HAP-1 (cell line): Measurements from ENCODE around the gene GBP2.

ENCODE experiments used
- DNase-seq, 2 experiments: peaks; one replicate each; pipeline ENCODE4 v3.0.0-alpha.2; 2016 to 2020; ENCODE audit warnings: low spot score in 2 of 2
- H3K27me3 ChIP-seq: fragments of 250-450 bp; sonication (Bioruptor Pico); 2 replicates; pipeline ENCODE4 v1.5.1; 2020; ENCODE audit warnings: low read depth, mild to moderate bottlenecking, moderate library complexity
- H3K36me3 ChIP-seq: fragments of 250-450 bp; sonication (Bioruptor Pico); replicated peaks from 2 replicates; pipeline ENCODE4 v1.5.1; 2020; ENCODE audit warnings: mild to moderate bottlenecking
- H3K4me1 ChIP-seq: fragments of 250-450 bp; sonication (Bioruptor Pico); 2 replicates; pipeline ENCODE4 v1.5.1; 2020; ENCODE audit warnings: mild to moderate bottlenecking
- H3K4me3 ChIP-seq: fragments of 250-450 bp; sonication (Bioruptor Pico); 2 replicates; pipeline ENCODE4 v1.5.1; 2020; ENCODE audit warnings: mild to moderate bottlenecking, moderate library complexity
- H3K9me3 ChIP-seq: fragments of 250-450 bp; sonication (Bioruptor Pico); 2 replicates; pipeline ENCODE4 v1.5.1; 2020; ENCODE audit warnings: mild to moderate bottlenecking, moderate library complexity
- in situ Hi-C: fragments of 300-500 bp; cut with MboI; formaldehyde crosslinking; loops from 3 replicates; pipeline ENCODE4 v1.14.3; 2020; ENCODE audit warnings: low sequenced_read_pairs, inconsistent platforms, mixed read lengths

The GBP2 gene

GRCh38 chr1:89125913-89126580 is at the start of gene GBP2:
Gene GBP2, minus strand, starts transcription at chr1:89126114. Its CDS starts 4,148 bp downstream, at chr1:89121966.
- no peak for DNase-seq
- Histone ChIP-seq H3K27me3 (no peaks in the 10 kb centered on the region), H3K4me1 (no peaks in the 10 kb centered on the region), H3K36me3 (no peaks in the 10 kb centered on the region), H3K9me3 (no peaks in the 10 kb centered on the region), H3K4me3 (no peak within 1 kb of the TSS)
- in situ Hi-C loops: no loop called here

GRCh38 chr1:89174491-89174890 is 48.6 kb upstream of the GBP2 start:
- Histone ChIP-seq H3K36me3 (no peaks in the 10 kb centered on the region), H3K27me3 (0 out of 2 replicates have a peak, but pooled peaks cover 4% of the 10 kb centered on the region), H3K4me3 (no peak overlapping the region), H3K4me1 (no peaks in the 10 kb centered on the region), H3K9me3 (no peaks in the 10 kb centered on the region)
- DNase-seq: no peak
- in situ Hi-C loops: no loop called here

- no peak overlapping the region for H3K4me3 ChIP-seq
- H3K4me1 ChIP-seq: no peaks in the 10 kb centered on the region
- DNase-seq: no peak
- in situ Hi-C loops: no loop called here
- 0 out of 2 replicates have a peak, but pooled peaks cover 2% of the 10 kb centered on the region for H3K27me3 ChIP-seq
- no peaks in the 10 kb centered on the region for H3K36me3 ChIP-seq
- no peaks in the 10 kb centered on the region for H3K9me3 ChIP-seq
Observed at GRCh38 chr1:89172468-89173143, 46.7 kb upstream of the GBP2 start.

GRCh38 chr1:89171067-89171438 is 45.1 kb upstream of the GBP2 start:
- in situ Hi-C loops: no loop called here
- no peaks in the 10 kb centered on the region for H3K9me3 ChIP-seq
- no peak for DNase-seq

GRCh38 chr1:89170170-89171066 is 44.5 kb upstream of the GBP2 start:
- Histone ChIP-seq H3K9me3 (no peaks in the 10 kb centered on the region), H3K4me3 (no peak overlapping the region), H3K4me1 (no peaks in the 10 kb centered on the region), H3K36me3 (no peaks in the 10 kb centered on the region), H3K27me3 (no peaks in the 10 kb centered on the region)
- in situ Hi-C loops: no loop called here
- no peak for DNase-seq

More at GRCh38 chr1:89171067-89171438, 45.1 kb upstream of the GBP2 start:
- Histone ChIP-seq H3K36me3 (no peaks in the 10 kb centered on the region), H3K27me3 (no peaks in the 10 kb centered on the region), H3K4me3 (no peak overlapping the region), H3K4me1 (no peaks in the 10 kb centered on the region)

GRCh38 chr1:89169166-89169565 is 43.3 kb upstream of the GBP2 start:
- no peaks in the 10 kb centered on the region for H3K9me3 ChIP-seq
- no peaks in the 10 kb centered on the region for H3K4me1 ChIP-seq
- no peak overlapping the region for H3K4me3 ChIP-seq
- in situ Hi-C loops: no loop called here
- H3K27me3 ChIP-seq: no peaks in the 10 kb centered on the region
- DNase-seq: no peak
- H3K36me3 ChIP-seq: no peaks in the 10 kb centered on the region

GRCh38 chr1:89167590-89168230 is 41.8 kb upstream of the GBP2 start:
- no peaks in the 10 kb centered on the region for H3K9me3 ChIP-seq
- no peaks in the 10 kb centered on the region for H3K27me3 ChIP-seq
- no peak overlapping the region for H3K4me3 ChIP-seq
- no peak for DNase-seq
- H3K4me1 ChIP-seq: no peaks in the 10 kb centered on the region
- in situ Hi-C loops: no loop called here
- H3K36me3 ChIP-seq: no peaks in the 10 kb centered on the region

GRCh38 chr1:89166705-89167104 is 40.8 kb upstream of the GBP2 start:
- in situ Hi-C loops: no loop called here
- Histone ChIP-seq H3K27me3 (no peaks in the 10 kb centered on the region), H3K4me1 (no peaks in the 10 kb centered on the region), H3K4me3 (no peak overlapping the region), H3K9me3 (no peaks in the 10 kb centered on the region), H3K36me3 (no peaks in the 10 kb centered on the region)
- no peak for DNase-seq

GRCh38 chr1:89165811-89166210 is 39.9 kb upstream of the GBP2 start:
- no peaks in the 10 kb centered on the region for H3K4me1 ChIP-seq
- H3K4me3 ChIP-seq: no peak overlapping the region
- in situ Hi-C loops: no loop called here
- no peaks in the 10 kb centered on the region for H3K27me3 ChIP-seq
- no peaks in the 10 kb centered on the region for H3K9me3 ChIP-seq
- no peaks in the 10 kb centered on the region for H3K36me3 ChIP-seq
- DNase-seq: no peak

- no peaks in the 10 kb centered on the region for H3K36me3 ChIP-seq
- H3K9me3 ChIP-seq: no peaks in the 10 kb centered on the region
- no peak for DNase-seq
- H3K4me1 ChIP-seq: no peaks in the 10 kb centered on the region
- H3K27me3 ChIP-seq: peaks cover 2% of the 10 kb centered on the region; the same call in 1 of the 2 replicates
- H3K4me3 ChIP-seq: no peak overlapping the region
- in situ Hi-C loops: no loop called here
Observed at GRCh38 chr1:89151047-89151446, 25.1 kb upstream of the GBP2 start.

GRCh38 chr1:89149976-89150375 is 24.1 kb upstream of the GBP2 start:
- Histone ChIP-seq H3K4me3 (no peak overlapping the region), H3K36me3 (no peaks in the 10 kb centered on the region), H3K27me3 (peaks cover 2% of the 10 kb centered on the region; the same call in 1 of the 2 replicates), H3K4me1 (no peaks in the 10 kb centered on the region), H3K9me3 (no peaks in the 10 kb centered on the region)
- no peak for DNase-seq
- in situ Hi-C loops: no loop called here

- no peaks in the 10 kb centered on the region for H3K4me1 ChIP-seq
- peaks cover 2% of the 10 kb centered on the region; the same call in 1 of the 2 replicates for H3K27me3 ChIP-seq
- no peaks in the 10 kb centered on the region for H3K9me3 ChIP-seq
- no peaks in the 10 kb centered on the region for H3K36me3 ChIP-seq
- H3K4me3 ChIP-seq: no peak overlapping the region
- in situ Hi-C loops: no loop called here
- DNase-seq: peak in 1 of 2 experiments; percentile 11
Observed at GRCh38 chr1:89149229-89149628, 23.3 kb upstream of the GBP2 start.
